Transverse colon (tissue), 4 donors: ENCODE measurements around the gene SEMA5B. TPM values are rescaled to one million over a fixed set of nuclear protein-coding genes. Genes with fewer than 3 reads are reported as not detected.

Source experiments
- DNase-seq: peaks from one replicate; pipeline ENCODE4 v3.0.0-alpha.2; 2019
- H3K27ac ChIP-seq, 4 donors: fragments of 200-600 bp; sonication (generic); 2 replicates each; pipeline ENCODE4 v1.5.1; 2016 to 2018; ENCODE audit warnings: inconsistent platforms in 4 of 4
- H3K27me3 ChIP-seq: fragments of 200-600 bp; sonication (generic); 2 replicates; pipeline ENCODE4 v1.5.1; 2017; ENCODE audit warnings: inconsistent platforms
- H3K36me3 ChIP-seq, 4 donors: fragments of 200-600 bp; sonication (generic); 2 replicates each; pipeline ENCODE4 v1.5.1; 2017 to 2019; ENCODE audit warnings: inconsistent platforms in 4 of 4
- H3K4me1 ChIP-seq, 4 donors: fragments of 200-600 bp; sonication (generic); 2 replicates each; pipeline ENCODE4 v1.5.1; 2017 to 2020; ENCODE audit warnings: inconsistent platforms in 4 of 4
- H3K4me3 ChIP-seq, 4 donors: fragments of 200-600 bp; sonication (generic); 1 replicate in 1 of 4; 2 replicates in 3 of 4; pipeline versions ENCODE4 v1.5.1 to v1.6.1; 2017 to 2019; ENCODE audit warnings: inconsistent platforms in 4 of 4
- H3K9me3 ChIP-seq, 2 donors: fragments of 200-600 bp; sonication (generic); 2 replicates each; pipeline ENCODE4 v1.5.1; 2017 to 2019; ENCODE audit warnings: inconsistent platforms in 2 of 2
- EP300 ChIP-seq: sonication (generic); formaldehyde crosslinking; IDR thresholded peaks from one replicate; pipeline ENCODE4 v1.6.1; 2017; ENCODE audit warnings: antibody characterized with exemption, low read depth
- POLR2A ChIP-seq: fragments of 450-650 bp; IDR thresholded peaks from one replicate; pipeline ENCODE4 v1.6.1; 2016; ENCODE audit warnings: antibody characterized with exemption, mild to moderate bottlenecking, moderate library complexity
- POLR2AphosphoS5 ChIP-seq, 3 donors: sonication (generic); formaldehyde crosslinking; IDR thresholded peaks; one replicate each; pipeline ENCODE4 v1.6.1; 2016; ENCODE audit warnings: antibody characterized with exemption in 3 of 3
- WGBS, 2 donors: methylation state at CpG; one replicate each; pipeline ENCODE4 v1.1.5; 2018; ENCODE audit warnings: low coverage in 1 of 2; 5-methylcytosine and 5-hydroxymethylcytosine counted together
- in situ Hi-C, 4 donors: fragments of 200-750 bp; cut with MboI; loops; one replicate each; pipeline versions ENCODE4 v1.15.0 to v1.15.1; 2017; ENCODE audit warnings: low sequenced_read_pairs in 3 of 4, low pct_ligation_motif_present in 1 of 4, low pct_unique_long_range_greater_than_20kb in 1 of 4
- intact Hi-C: fragments of 100-400 bp; cut with DNase I; formaldehyde crosslinking; loops from one replicate; pipeline ENCODE4 v1.15.1; 2023; ENCODE audit warnings: low total_unique reads
- total RNA-seq, 4 donors: library from RNA; depleted of rRNA; stranded (reverse); fragments of >200 nt; gene quantifications; one replicate each; pipeline ENCODE4 v1.1.0, GENCODE V29; 2016
- TF ChIP-seq, protein P1 (sequence below), 5 experiments: fragments of 200-600 bp in 3 of 5; fragments of 450-650 bp in 2 of 5; sonication (generic) in 3 of 5; IDR thresholded peaks; 1 replicate in 2 of 5; 2 replicates in 3 of 5; pipeline ENCODE4 v1.5.1; 2016 to 2017; ENCODE audit warnings: antibody characterized with exemption in 5 of 5, inconsistent platforms in 3 of 5, mild to moderate bottlenecking in 2 of 5, moderate library complexity in 1 of 5

SEMA5B gene
- total RNA-seq, 4 donors from 2014 or later, result 0.16 to 1.4 (median 0.27) TPM; not detected in 1

DNA sequence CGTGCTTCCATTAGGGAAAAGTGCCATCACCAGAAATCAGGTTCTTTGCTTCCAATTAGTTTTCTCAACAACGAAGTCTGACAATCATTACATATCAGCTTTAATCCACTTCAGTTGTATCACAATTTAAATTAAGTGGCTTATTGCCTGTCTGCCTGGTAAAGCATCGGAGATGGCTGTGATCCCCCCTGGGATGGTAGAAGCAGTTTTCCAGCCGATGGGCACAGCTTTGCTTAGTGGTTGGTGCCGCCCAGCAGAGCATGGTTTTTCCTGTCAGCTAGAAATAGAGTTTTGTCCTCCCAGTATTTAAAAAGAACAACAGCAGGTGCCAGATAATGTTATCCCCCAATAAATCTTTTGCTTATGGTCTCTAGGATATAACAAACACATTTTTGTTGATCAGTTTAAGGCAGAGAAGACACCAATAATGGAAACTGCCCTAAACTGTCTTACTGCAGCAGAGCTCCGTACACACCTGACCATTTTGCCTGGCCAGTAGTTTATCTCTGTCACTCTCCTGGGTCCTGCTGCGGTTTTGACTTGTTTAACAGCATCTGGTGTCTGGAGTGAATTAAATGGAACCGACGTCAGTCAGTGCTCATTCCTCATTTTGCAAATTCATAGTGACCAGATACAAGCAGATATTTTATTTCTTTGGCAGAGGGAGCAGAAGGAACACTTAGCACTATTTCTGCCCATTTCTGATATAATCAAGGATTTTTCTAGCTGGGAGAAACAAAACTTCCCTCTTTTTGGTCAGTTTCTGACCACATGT lies 153.6 kb downstream of the SEMA5B start:
- TF ChIP-seq POLR2AphosphoS5 (IDR thresholded peaks at IDR 0.05) (no peak), POLR2A (no peak), EP300 (no peak)
- TF ChIP-seq, protein P1, sequence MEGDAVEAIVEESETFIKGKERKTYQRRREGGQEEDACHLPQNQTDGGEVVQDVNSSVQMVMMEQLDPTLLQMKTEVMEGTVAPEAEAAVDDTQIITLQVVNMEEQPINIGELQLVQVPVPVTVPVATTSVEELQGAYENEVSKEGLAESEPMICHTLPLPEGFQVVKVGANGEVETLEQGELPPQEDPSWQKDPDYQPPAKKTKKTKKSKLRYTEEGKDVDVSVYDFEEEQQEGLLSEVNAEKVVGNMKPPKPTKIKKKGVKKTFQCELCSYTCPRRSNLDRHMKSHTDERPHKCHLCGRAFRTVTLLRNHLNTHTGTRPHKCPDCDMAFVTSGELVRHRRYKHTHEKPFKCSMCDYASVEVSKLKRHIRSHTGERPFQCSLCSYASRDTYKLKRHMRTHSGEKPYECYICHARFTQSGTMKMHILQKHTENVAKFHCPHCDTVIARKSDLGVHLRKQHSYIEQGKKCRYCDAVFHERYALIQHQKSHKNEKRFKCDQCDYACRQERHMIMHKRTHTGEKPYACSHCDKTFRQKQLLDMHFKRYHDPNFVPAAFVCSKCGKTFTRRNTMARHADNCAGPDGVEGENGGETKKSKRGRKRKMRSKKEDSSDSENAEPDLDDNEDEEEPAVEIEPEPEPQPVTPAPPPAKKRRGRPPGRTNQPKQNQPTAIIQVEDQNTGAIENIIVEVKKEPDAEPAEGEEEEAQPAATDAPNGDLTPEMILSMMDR (IDR thresholded peaks at IDR 0.05), result no peak
- no peaks in the 10 kb centered on the region for H3K27me3 ChIP-seq
- intact Hi-C loops (no loop called here), in situ Hi-C loops (no loop called here)
- no peak overlapping the region for H3K4me3 ChIP-seq
- no peak for DNase-seq
- 94 to 98% methylated on average over 6 to 9 of the region's 9 CpGs for WGBS, 2 donors
- H3K36me3 ChIP-seq, result no peaks in the 10 kb centered on the region
- no peak overlapping the region for H3K27ac ChIP-seq
- H3K4me1 ChIP-seq, result no peaks in the 10 kb centered on the region
- H3K9me3 ChIP-seq, result no peaks in the 10 kb centered on the region

DNA sequence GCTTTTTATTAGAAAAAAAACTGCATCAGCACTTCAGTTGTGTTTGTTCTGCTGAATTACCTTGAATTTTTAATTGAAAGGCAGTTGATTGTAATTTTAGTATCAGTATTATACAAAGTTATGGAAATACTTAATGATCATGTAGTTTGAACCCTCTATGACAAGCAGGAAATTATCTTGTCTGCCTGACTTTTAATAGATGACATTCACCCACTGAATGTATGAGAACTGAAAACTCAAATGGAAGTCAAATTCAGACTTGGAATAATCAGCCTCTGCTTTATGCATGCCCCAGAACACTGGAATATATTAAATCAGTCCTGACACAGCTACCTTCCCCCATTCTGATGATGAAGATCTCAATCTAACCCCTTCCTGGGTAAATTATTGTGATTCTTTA lies 159.2 kb downstream of the SEMA5B start:
- H3K36me3 ChIP-seq, result no peaks in the 10 kb centered on the region
- intact Hi-C loops (no loop called here), in situ Hi-C loops (no loop called here)
- H3K9me3 ChIP-seq, result no peaks in the 10 kb centered on the region
- DNase-seq, result no peak
- TF ChIP-seq EP300, result no peak
- TF ChIP-seq, protein P1 (IDR thresholded peaks at IDR 0.05), result no peak
- TF ChIP-seq POLR2AphosphoS5 (IDR thresholded peaks at IDR 0.05), result no peak
- no peak for TF ChIP-seq POLR2A
- H3K4me3 ChIP-seq, result no peak overlapping the region
- no peaks in the 10 kb centered on the region for H3K4me1 ChIP-seq
- H3K27ac ChIP-seq, result no peak overlapping the region
- no peaks in the 10 kb centered on the region for H3K27me3 ChIP-seq

DNA sequence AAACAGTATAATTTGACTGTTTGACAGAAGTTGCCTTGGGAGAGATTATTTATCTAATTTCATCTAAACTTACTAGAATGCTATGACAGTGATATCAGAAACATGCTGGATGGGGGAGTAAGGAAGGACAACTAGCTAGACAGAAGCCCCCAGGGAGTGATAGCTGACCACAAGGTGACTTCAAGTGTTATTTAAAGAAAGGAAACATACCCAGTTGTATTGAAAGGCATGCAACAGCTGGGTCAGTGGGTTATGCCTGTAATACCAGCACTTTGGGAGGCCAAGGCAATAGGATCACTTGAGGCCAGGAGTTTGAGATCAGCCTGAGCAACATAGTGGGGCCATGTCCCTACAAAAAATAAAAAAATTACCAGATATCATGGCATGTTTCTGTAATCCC lies 163.1 kb downstream of the SEMA5B start:
- TF ChIP-seq EP300 (no peak), POLR2A (no peak), POLR2AphosphoS5 (IDR thresholded peaks at IDR 0.05) (no peak)
- TF ChIP-seq, protein P1 (IDR thresholded peaks at IDR 0.05), result no peak
- Histone ChIP-seq H3K4me1 (no peaks in the 10 kb centered on the region), H3K9me3 (no peaks in the 10 kb centered on the region), H3K27me3 (no peaks in the 10 kb centered on the region), H3K4me3 (no peak overlapping the region), H3K36me3 (peaks cover 0 to 10% (median 2%) of the 10 kb centered on the region in 4 donors), H3K27ac (no peak overlapping the region)
- in situ Hi-C loops (no loop called here), intact Hi-C loops (no loop called here)
- DNase-seq, result no peak

DNA sequence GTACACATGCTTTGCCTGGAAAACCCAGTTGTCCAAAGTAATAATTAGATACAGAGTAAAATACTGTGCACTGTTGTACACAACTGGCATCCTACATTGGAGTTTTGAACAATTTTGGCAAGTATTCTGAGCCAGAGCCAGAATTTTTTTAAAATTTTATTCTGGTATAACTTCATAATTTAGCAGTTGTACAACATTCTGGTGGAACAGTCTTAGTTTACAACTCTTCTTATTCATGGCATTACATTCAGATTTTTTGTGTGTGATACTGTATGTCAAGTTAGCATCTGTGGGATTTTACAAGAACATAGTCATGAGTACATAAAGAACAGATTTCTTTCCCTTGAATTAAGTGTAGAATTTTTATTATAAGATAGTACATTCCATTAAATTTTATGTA lies 165.2 kb downstream of the SEMA5B start:
- Histone ChIP-seq H3K27ac (no peak overlapping the region), H3K36me3 (peaks cover 0 to 10% (median 2%) of the 10 kb centered on the region in 4 donors), H3K9me3 (no peaks in the 10 kb centered on the region), H3K27me3 (no peaks in the 10 kb centered on the region), H3K4me3 (no peak overlapping the region), H3K4me1 (no peaks in the 10 kb centered on the region)
- DNase-seq, result no peak
- intact Hi-C loops (no loop called here), in situ Hi-C loops (no loop called here)
- TF ChIP-seq POLR2AphosphoS5 (IDR thresholded peaks at IDR 0.05) (no peak), POLR2A (no peak), EP300 (no peak)
- TF ChIP-seq, protein P1 (IDR thresholded peaks at IDR 0.05), result no peak

Other genes starting within 250 kb of the SEMA5B start
- 10 to 100 TPM in 2 of 4 donors, 1 to 10 TPM in 2; 1.2 to 22.8 (median 10.3) TPM for gene HSPBAP1, start 233.9 kb downstream of the SEMA5B start, total RNA-seq
- 10 to 100 TPM in 3 of 4 donors, 1 to 10 TPM in 1; 2.4 to 29.9 (median 20.1) TPM for gene SLC49A4, start 232.7 kb downstream of the SEMA5B start, total RNA-seq
- gene PDIA5, start 39.3 kb upstream of the SEMA5B start, total RNA-seq, result 100 to 1,000 TPM in 2 of 4 donors, 10 to 100 TPM in 2; 17.3 to 185 (median 65.1) TPM
- 10 to 100 TPM in 3 of 4 donors, 1 to 10 TPM in 1; 4.5 to 33.8 (median 17.6) TPM for gene SEC22A, start 174.2 kb upstream of the SEMA5B start, total RNA-seq